RWPE2 (cell line): ENCODE measurements around the gene CAPN11.
A peak's percentile ranks its signal among the peaks of the same experiment; 100 is the strongest.

Experiments
- ATAC-seq: fragments of 200-7000 bp; cut with Tn5 transposase; 3 replicates; pipeline ENCODE4 v1.9.1; 2021; ENCODE audit warnings: low read depth
- DNase-seq: peaks from one replicate; pipeline ENCODE4 v3.0.0-alpha.2; 2020; ENCODE audit warnings: low spot score
- H3K27ac ChIP-seq: fragments of 450-650 bp; 2 replicates; pipeline ENCODE4 v1.5.1; 2017; ENCODE audit warnings: mild to moderate bottlenecking; ENCODE audit not compliant: poor library complexity, severe bottlenecking
- H3K27me3 ChIP-seq: fragments of 250-450 bp; sonication (Bioruptor Pico); 2 replicates; pipeline ENCODE4 v1.5.1; 2021; ENCODE audit warnings: mild to moderate bottlenecking, moderate library complexity; ENCODE audit not compliant: insufficient read depth, poor library complexity, severe bottlenecking
- H3K36me3 ChIP-seq: fragments of 250-450 bp; sonication (Bioruptor Pico); 2 replicates; pipeline ENCODE4 v1.5.1; 2020; ENCODE audit warnings: low read depth, mild to moderate bottlenecking, moderate library complexity
- H3K4me1 ChIP-seq: fragments of 250-450 bp; sonication (Bioruptor Pico); 2 replicates; pipeline ENCODE4 v1.5.1; 2021; ENCODE audit warnings: mild to moderate bottlenecking, moderate library complexity; ENCODE audit not compliant: insufficient read depth, poor library complexity, severe bottlenecking
- H3K4me3 ChIP-seq: fragments of 250-450 bp; sonication (Bioruptor Pico); 2 replicates; pipeline ENCODE4 v1.5.1; 2021; ENCODE audit warnings: mild to moderate bottlenecking, moderate library complexity; ENCODE audit not compliant: severe bottlenecking
- H3K9me3 ChIP-seq: fragments of 250-450 bp; sonication (Bioruptor Pico); 2 replicates; pipeline ENCODE4 v1.5.1; 2021; ENCODE audit warnings: mild to moderate bottlenecking, moderate library complexity; ENCODE audit not compliant: severe bottlenecking
- TF ChIP-seq, protein P1 (sequence below): fragments of 450-650 bp; IDR thresholded peaks from one replicate; pipeline ENCODE4 v1.5.1; 2017; ENCODE audit warnings: mild to moderate bottlenecking, moderate library complexity; ENCODE audit not compliant: poor library complexity, severe bottlenecking

Gene CAPN11

DNA sequence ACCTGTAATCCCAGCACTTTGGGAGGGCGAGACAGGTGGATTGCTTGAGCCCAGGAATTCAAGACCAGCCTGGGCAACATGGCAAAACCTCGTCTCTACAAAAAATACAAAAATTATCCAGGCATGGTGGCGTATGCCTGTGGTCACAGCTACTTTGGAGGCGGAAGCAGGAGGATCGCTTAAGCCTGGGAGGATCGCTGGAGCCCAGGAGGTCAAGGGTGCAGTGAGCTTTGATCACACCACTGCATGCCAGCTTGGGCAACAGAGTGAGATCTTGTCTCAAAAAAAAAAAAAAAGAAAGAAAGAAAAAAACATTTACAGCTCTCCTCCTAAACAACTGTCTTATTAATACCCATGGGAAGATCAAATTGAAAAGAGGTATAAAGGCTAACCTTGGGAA is 49.3 kb downstream of the CAPN11 start:
- Histone ChIP-seq H3K27me3 (no peaks in the 10 kb centered on the region), H3K9me3 (no peaks in the 10 kb centered on the region), H3K27ac (no peak overlapping the region), H3K4me1 (no peaks in the 10 kb centered on the region), H3K4me3 (no peak overlapping the region), H3K36me3 (no peaks in the 10 kb centered on the region)
- ATAC-seq (no peak), DNase-seq (no peak)
- TF ChIP-seq, protein P1, sequence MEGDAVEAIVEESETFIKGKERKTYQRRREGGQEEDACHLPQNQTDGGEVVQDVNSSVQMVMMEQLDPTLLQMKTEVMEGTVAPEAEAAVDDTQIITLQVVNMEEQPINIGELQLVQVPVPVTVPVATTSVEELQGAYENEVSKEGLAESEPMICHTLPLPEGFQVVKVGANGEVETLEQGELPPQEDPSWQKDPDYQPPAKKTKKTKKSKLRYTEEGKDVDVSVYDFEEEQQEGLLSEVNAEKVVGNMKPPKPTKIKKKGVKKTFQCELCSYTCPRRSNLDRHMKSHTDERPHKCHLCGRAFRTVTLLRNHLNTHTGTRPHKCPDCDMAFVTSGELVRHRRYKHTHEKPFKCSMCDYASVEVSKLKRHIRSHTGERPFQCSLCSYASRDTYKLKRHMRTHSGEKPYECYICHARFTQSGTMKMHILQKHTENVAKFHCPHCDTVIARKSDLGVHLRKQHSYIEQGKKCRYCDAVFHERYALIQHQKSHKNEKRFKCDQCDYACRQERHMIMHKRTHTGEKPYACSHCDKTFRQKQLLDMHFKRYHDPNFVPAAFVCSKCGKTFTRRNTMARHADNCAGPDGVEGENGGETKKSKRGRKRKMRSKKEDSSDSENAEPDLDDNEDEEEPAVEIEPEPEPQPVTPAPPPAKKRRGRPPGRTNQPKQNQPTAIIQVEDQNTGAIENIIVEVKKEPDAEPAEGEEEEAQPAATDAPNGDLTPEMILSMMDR = no peak

DNA sequence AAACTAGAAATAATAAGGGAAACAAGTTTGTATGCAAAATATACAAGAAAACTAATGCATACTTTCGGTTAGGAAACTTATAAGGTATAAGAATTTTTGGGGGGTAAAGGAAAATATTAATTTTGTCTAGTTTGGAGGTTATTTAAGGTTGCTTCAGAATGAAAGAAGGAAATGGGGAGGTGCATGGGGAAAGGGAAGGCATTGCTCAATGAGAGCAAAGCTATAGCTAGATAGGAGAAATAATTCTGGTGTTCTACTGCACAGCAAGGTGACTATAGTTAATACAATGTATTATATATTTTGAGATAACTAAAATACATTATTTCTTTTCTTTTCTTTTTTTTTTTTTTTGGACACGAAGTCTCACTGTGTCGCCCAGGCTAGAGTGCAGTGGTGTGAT is 52.7 kb downstream of the CAPN11 start:
- Histone ChIP-seq H3K4me1 (no peaks in the 10 kb centered on the region), H3K9me3 (no peaks in the 10 kb centered on the region), H3K36me3 (no peaks in the 10 kb centered on the region), H3K4me3 (no peak overlapping the region), H3K27me3 (no peaks in the 10 kb centered on the region), H3K27ac (no peak overlapping the region)
- no peak for DNase-seq
- TF ChIP-seq, protein P1 = no peak
- no peak for ATAC-seq

DNA sequence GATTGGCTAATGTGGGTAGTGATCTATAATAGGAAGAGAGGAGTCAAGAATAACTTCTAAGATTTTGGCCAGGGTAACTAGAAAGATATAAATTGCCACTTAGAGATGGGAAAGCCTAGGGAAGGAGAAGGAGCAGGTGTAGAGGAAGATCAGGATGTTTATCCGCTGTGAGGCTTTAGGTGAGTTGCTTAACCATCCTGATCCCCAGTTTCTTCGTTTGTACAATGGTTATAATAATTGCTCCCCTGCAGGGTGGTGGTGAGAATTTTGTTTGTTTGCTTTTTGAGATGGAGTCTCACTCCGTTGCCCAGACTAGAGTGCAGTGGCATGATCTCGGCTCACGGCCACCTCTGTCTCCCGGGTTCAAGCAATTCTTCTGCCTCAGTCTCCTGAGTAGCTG is 55.7 kb downstream of the CAPN11 start:
- no peaks in the 10 kb centered on the region for H3K4me1 ChIP-seq
- H3K4me3 ChIP-seq = no peak overlapping the region
- H3K27me3 ChIP-seq = no peaks in the 10 kb centered on the region
- H3K27ac ChIP-seq = no peak overlapping the region
- no peaks in the 10 kb centered on the region for H3K36me3 ChIP-seq
- DNase-seq = no peak
- ATAC-seq = no peak
- no peaks in the 10 kb centered on the region for H3K9me3 ChIP-seq
- TF ChIP-seq, protein P1 = no peak

DNA sequence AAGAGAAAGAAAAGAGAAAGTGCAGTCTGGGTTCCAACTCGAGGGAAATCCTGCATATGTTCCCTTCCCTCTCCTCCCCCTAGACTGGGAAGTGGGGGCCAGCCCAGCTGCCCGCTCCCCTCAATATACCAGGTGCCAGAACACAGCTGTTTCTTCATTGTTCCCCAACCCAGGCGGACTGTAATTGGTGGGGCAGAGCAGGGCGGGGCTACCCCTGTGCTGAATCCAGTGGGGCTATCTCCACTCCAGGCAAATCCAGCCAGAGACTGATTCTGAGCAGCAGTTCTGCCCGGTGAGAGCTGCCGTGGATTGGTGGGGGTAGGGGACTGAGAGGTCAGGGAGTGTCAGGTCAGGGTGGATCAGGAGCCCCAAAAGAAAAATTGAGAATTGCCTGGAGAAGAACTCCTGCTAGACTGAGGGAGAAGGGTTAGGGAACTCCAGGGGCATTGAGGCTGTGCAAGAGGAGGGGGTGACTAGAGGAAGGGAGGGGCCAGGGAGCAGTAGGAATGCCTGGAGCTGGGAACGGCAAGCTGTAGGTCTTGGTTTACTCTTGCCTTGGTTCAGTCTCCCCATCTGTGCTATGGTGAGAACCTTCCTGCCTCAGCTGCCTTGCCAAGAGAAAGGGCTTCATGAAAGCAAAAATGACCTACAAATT is 58.2 kb downstream of the CAPN11 start, which contains the start of gene MYMX:
MYMX (plus strand) TSS at position 250 of the 655 bp plus-strand sequence. CDS start 546 bp downstream, outside the sequence.
- ATAC-seq (no peak), DNase-seq (no peak)
- H3K9me3 ChIP-seq = no peaks in the 10 kb centered on the region
- no peak within 1 kb of the TSS for H3K4me3 ChIP-seq
- no peaks in the 10 kb centered on the region for H3K27me3 ChIP-seq
- TF ChIP-seq, protein P1 = no peak
- peaks cover 2% of the 10 kb centered on the region for H3K4me1 ChIP-seq
- H3K36me3 ChIP-seq = no peaks in the 10 kb centered on the region
- H3K27ac ChIP-seq = no peak within 1 kb of the TSS

DNA sequence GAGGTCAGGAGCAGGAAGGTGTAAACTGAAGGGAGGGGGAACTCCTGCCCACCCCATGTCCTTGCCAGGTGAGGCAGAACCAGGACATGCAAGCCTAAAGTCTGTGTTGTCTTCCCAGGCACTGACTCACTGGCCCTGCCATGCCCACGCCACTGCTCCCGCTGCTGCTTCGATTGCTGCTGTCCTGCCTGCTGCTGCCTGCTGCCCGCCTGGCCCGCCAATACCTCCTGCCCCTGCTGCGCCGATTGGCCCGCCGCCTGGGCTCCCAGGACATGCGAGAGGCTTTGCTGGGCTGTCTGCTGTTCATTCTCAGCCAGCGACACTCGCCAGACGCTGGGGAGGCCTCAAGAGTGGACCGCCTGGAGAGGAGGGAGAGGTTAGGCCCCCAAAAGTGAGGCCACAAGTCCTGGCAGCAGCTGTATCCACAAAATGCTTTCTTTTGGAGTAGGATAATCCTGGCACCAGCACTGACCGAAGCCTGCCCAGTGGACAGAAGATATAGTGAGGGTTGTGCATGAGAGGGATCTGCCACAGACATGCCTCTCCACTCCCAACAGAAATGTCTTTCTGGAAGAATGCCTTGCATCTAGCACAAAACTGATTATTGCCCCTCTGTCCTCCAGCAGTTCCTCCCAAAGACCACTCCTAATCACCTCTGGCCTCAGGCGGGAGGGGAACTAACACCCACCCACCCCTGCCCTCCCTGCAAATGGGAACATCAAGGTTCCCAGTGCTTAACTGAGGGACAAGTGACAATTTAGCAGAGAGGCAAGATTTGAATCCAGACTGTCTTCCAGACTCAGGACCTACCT is 58.9 kb downstream of the CAPN11 start:
- no peak for DNase-seq
- ATAC-seq = peak; percentile 32; the same call in 1 of the 3 replicates
- H3K27ac ChIP-seq = no peak overlapping the region

More for the DNA sequence above, 58.9 kb downstream of the CAPN11 start:
- Histone ChIP-seq H3K36me3 (no peaks in the 10 kb centered on the region), H3K4me3 (no peak overlapping the region), H3K27me3 (no peaks in the 10 kb centered on the region), H3K9me3 (no peaks in the 10 kb centered on the region), H3K4me1 (peaks cover 4% of the 10 kb centered on the region)
- TF ChIP-seq, protein P1 = no peak
